GM12872 (cell line): ENCODE data around the gene DDX51.

Source experiments
- CTCF ChIP-seq: IDR thresholded peaks from 3 replicates; pipeline ENCODE4 v1.5.1; 2011; ENCODE audit warnings: low read depth, mild to moderate bottlenecking, low read length, moderate library complexity; ENCODE audit not compliant: insufficient read depth

The DDX51 gene

GRCh38 chr12:132167611-132168310, 23.6 kb upstream of the DDX51 start:
- no peak for TF ChIP-seq CTCF

GRCh38 chr12:132166801-132167591, 22.9 kb upstream of the DDX51 start:
- no peak for TF ChIP-seq CTCF

- no peak for TF ChIP-seq CTCF
Measured at GRCh38 chr12:132166093-132166492, 22.0 kb upstream of the DDX51 start.

GRCh38 chr12:132165584-132165983, 21.5 kb upstream of the DDX51 start:
- no peak for TF ChIP-seq CTCF

GRCh38 chr12:132164426-132164825, 20.3 kb upstream of the DDX51 start:
- TF ChIP-seq CTCF, result no peak

GRCh38 chr12:132163911-132164288, 19.8 kb upstream of the DDX51 start:
- no peak for TF ChIP-seq CTCF

GRCh38 chr12:132163041-132163910, 19.2 kb upstream of the DDX51 start:
- no peak for TF ChIP-seq CTCF
